Breast epithelium (tissue), 4 donors: ENCODE measurements around the gene SRGAP3. TPM values are rescaled to one million over a fixed set of nuclear protein-coding genes. Genes with fewer than 3 reads are reported as not detected.

Experiments
- DNase-seq, 2 donors: peaks; one replicate each; pipeline ENCODE4 v3.0.0-alpha.2; 2019; ENCODE audit warnings: low spot score in 2 of 2
- H3K27ac ChIP-seq, 2 donors: fragments of 200-600 bp; sonication (generic) in 1 of 2; one replicate each; pipeline ENCODE4 v1.5.1; 2016 to 2019; ENCODE audit warnings: mild to moderate bottlenecking in 1 of 2
- H3K27me3 ChIP-seq, 2 donors: fragments of 200-600 bp; sonication (generic) in 1 of 2; one replicate each; pipeline versions ENCODE4 v1.5.1 to v1.6.0; 2017 to 2019; ENCODE audit warnings: control low read depth in 1 of 2, mild to moderate bottlenecking in 1 of 2
- H3K36me3 ChIP-seq: fragments of 200-600 bp; one replicate; pipeline ENCODE4 v1.5.1; 2019
- H3K4me1 ChIP-seq, 2 donors: fragments of 200-600 bp; sonication (generic); one replicate each; pipeline ENCODE4 v1.5.1; 2016 to 2019; ENCODE audit warnings: control low read depth in 1 of 2
- H3K4me3 ChIP-seq, 3 donors: fragments of 200-600 bp; sonication (generic); 1 replicate in 2 of 3; 2 replicates in 1 of 3; pipeline ENCODE4 v1.5.1; 2016 to 2019; ENCODE audit warnings: mild to moderate bottlenecking in 3 of 3, moderate library complexity in 2 of 3
- H3K9me3 ChIP-seq, 2 donors: fragments of 200-600 bp; sonication (generic) in 1 of 2; one replicate each; pipeline ENCODE4 v1.5.1; 2016 to 2019; ENCODE audit warnings: control low read depth in 1 of 2
- CTCF ChIP-seq, 3 donors: fragments of 450-650 bp; IDR thresholded peaks; one replicate each; pipeline ENCODE4 v1.5.1; 2016 to 2017; ENCODE audit warnings: antibody characterized with exemption in 3 of 3, mild to moderate bottlenecking in 3 of 3, moderate library complexity in 3 of 3
- POLR2A ChIP-seq: fragments of 450-650 bp; IDR thresholded peaks from one replicate; pipeline ENCODE4 v1.6.1; 2016; ENCODE audit warnings: antibody characterized with exemption, mild to moderate bottlenecking, moderate library complexity
- POLR2AphosphoS5 ChIP-seq, 3 donors: sonication (generic); formaldehyde crosslinking; IDR thresholded peaks; one replicate each; pipeline ENCODE4 v1.6.1; 2017; ENCODE audit warnings: antibody characterized with exemption in 3 of 3
- intact Hi-C: fragments of 100-400 bp; cut with DNase I; formaldehyde crosslinking; loops from one replicate; pipeline ENCODE4 v1.15.1; 2023; ENCODE audit warnings: low total_unique reads
- total RNA-seq, 3 donors: library from RNA; depleted of rRNA; stranded (reverse); fragments of >200 nt; gene quantifications; one replicate each; pipeline ENCODE4 v1.1.0, GENCODE V29; 2016

The SRGAP3 gene
- total RNA-seq, 3 donors from 2014 or later, result 13.6 to 21.5 (median 19.0) TPM

GRCh38 chr3:9107738-9108137 is 141.7 kb downstream of the SRGAP3 start:
- no peak for DNase-seq
- H3K27me3 ChIP-seq, result no peaks in the 10 kb centered on the region
- TF ChIP-seq POLR2A (no peak), CTCF (IDR thresholded peaks at IDR 0.05) (no peak), POLR2AphosphoS5 (IDR thresholded peaks at IDR 0.05) (no peak)
- intact Hi-C loops, result no loop called here
- no peaks in the 10 kb centered on the region for H3K4me1 ChIP-seq
- H3K9me3 ChIP-seq, result no peaks in the 10 kb centered on the region
- H3K36me3 ChIP-seq, result no peaks in the 10 kb centered on the region
- H3K27ac ChIP-seq, result no peak overlapping the region
- no peak overlapping the region for H3K4me3 ChIP-seq

GRCh38 chr3:9105421-9105820 is 144.0 kb downstream of the SRGAP3 start:
- no peak for DNase-seq
- no peaks in the 10 kb centered on the region for H3K4me1 ChIP-seq
- no peaks in the 10 kb centered on the region for H3K36me3 ChIP-seq
- no peaks in the 10 kb centered on the region for H3K27me3 ChIP-seq
- TF ChIP-seq CTCF (IDR thresholded peaks at IDR 0.05), result no peak
- no peak overlapping the region for H3K27ac ChIP-seq
- intact Hi-C loops, result no loop called here
- no peaks in the 10 kb centered on the region for H3K9me3 ChIP-seq
- H3K4me3 ChIP-seq, result no peak overlapping the region

- Histone ChIP-seq H3K9me3 (no peaks in the 10 kb centered on the region), H3K4me3 (no peak overlapping the region), H3K27ac (no peak overlapping the region), H3K4me1 (no peaks in the 10 kb centered on the region), H3K36me3 (no peaks in the 10 kb centered on the region), H3K27me3 (no peaks in the 10 kb centered on the region)
- TF ChIP-seq POLR2A (no peak), CTCF (IDR thresholded peaks at IDR 0.05) (no peak), POLR2AphosphoS5 (IDR thresholded peaks at IDR 0.05) (no peak)
- DNase-seq, result no peak
- intact Hi-C loops, result no loop called here
Measured at GRCh38 chr3:9104121-9104520, 145.3 kb downstream of the SRGAP3 start.

- no peaks in the 10 kb centered on the region for H3K36me3 ChIP-seq
- intact Hi-C loops, result no loop called here
- no peaks in the 10 kb centered on the region for H3K4me1 ChIP-seq
- no peaks in the 10 kb centered on the region for H3K27me3 ChIP-seq
- no peaks in the 10 kb centered on the region for H3K9me3 ChIP-seq
- DNase-seq, result no peak
- TF ChIP-seq POLR2AphosphoS5 (IDR thresholded peaks at IDR 0.05) (no peak), POLR2A (no peak), CTCF (IDR thresholded peaks at IDR 0.05) (no peak)
- no peak overlapping the region for H3K27ac ChIP-seq
- H3K4me3 ChIP-seq, result no peak overlapping the region
Measured at GRCh38 chr3:9102240-9102981, 147.0 kb downstream of the SRGAP3 start.

GRCh38 chr3:9101286-9101685 is 148.2 kb downstream of the SRGAP3 start:
- Histone ChIP-seq H3K27me3 (no peaks in the 10 kb centered on the region), H3K4me3 (no peak overlapping the region), H3K9me3 (no peaks in the 10 kb centered on the region), H3K4me1 (no peaks in the 10 kb centered on the region), H3K36me3 (no peaks in the 10 kb centered on the region), H3K27ac (no peak overlapping the region)
- DNase-seq, result no peak
- TF ChIP-seq POLR2AphosphoS5 (IDR thresholded peaks at IDR 0.05), result no peak
- TF ChIP-seq POLR2A, result no peak
- no peak for TF ChIP-seq CTCF (IDR thresholded peaks at IDR 0.05)
- intact Hi-C loops, result no loop called here
